NB4 (cell line): ENCODE results near the gene ACAA2.

Experiments
- CTCF ChIP-seq: IDR thresholded peaks from one replicate; pipeline ENCODE4 v1.5.1; 2012; ENCODE audit warnings: low read depth, low read length
- MAX ChIP-seq: IDR thresholded peaks from 2 replicates; pipeline ENCODE4 v1.6.1; 2011; ENCODE audit warnings: low read depth, low read length
- POLR2A ChIP-seq: IDR thresholded peaks from 2 replicates; pipeline ENCODE4 v1.6.1; 2011; ENCODE audit warnings: mild to moderate bottlenecking; ENCODE audit not compliant: insufficient read length; ENCODE audit errors: extremely low read depth

- no peak for TF ChIP-seq CTCF
- no peak for TF ChIP-seq POLR2A
- TF ChIP-seq MAX, result no peak
These were observed 25.0 kb upstream of the ACAA2 start for GRCh38 chr18:49838381-49838780.
